SK-N-MC (cell line): ENCODE results near the gene ILKAP.

Experiments used
- DNase-seq: peaks from one replicate; pipeline ENCODE4 v3.0.0-alpha.2; 2011; ENCODE audit warnings: low read depth, low spot score
- H3K27ac ChIP-seq: fragments of 200-600 bp; sonication (generic); 2 replicates; pipeline ENCODE4 v1.5.1; 2016; ENCODE audit warnings: mixed run types
- H3K36me3 ChIP-seq: fragments of 200-600 bp; sonication (generic); 2 replicates; pipeline ENCODE4 v1.6.1; 2017; ENCODE audit warnings: antibody characterized with exemption, low read length, mixed read lengths; ENCODE audit not compliant: insufficient read depth
- H3K4me3 ChIP-seq: fragments of 200-600 bp; sonication (generic); 2 replicates; pipeline ENCODE4 v1.5.1; 2016
- H3K9ac ChIP-seq: fragments of 200-600 bp; sonication (generic); 2 replicates; pipeline ENCODE4 v1.8.0; 2017; ENCODE audit warnings: mixed run types, mixed read lengths; ENCODE audit not compliant: insufficient read length
- H3K9me3 ChIP-seq: fragments of 200-600 bp; sonication (generic); 2 replicates; pipeline ENCODE4 v1.6.1; 2017; ENCODE audit warnings: low read depth, mild to moderate bottlenecking, antibody characterized with exemption, low read length, moderate library complexity, mixed read lengths
- EZH2 ChIP-seq: fragments of 200-600 bp; sonication (generic); IDR thresholded peaks from one replicate; pipeline ENCODE4 v1.6.1; 2017; ENCODE audit warnings: antibody characterized with exemption
- FOXP2 ChIP-seq: optimal IDR thresholded peaks from 2 replicates; pipeline ENCODE3; 2011; ENCODE audit warnings: mild to moderate bottlenecking, moderate library complexity; ENCODE audit not compliant: insufficient read depth; ENCODE audit errors: extremely low read length, control extremely low read depth
- POLR2AphosphoS5 ChIP-seq: IDR thresholded peaks from 2 replicates; pipeline ENCODE4 v1.6.1; 2012; ENCODE audit warnings: mild to moderate bottlenecking, low read depth, low read length, borderline replicate concordance

The ILKAP gene

DNA sequence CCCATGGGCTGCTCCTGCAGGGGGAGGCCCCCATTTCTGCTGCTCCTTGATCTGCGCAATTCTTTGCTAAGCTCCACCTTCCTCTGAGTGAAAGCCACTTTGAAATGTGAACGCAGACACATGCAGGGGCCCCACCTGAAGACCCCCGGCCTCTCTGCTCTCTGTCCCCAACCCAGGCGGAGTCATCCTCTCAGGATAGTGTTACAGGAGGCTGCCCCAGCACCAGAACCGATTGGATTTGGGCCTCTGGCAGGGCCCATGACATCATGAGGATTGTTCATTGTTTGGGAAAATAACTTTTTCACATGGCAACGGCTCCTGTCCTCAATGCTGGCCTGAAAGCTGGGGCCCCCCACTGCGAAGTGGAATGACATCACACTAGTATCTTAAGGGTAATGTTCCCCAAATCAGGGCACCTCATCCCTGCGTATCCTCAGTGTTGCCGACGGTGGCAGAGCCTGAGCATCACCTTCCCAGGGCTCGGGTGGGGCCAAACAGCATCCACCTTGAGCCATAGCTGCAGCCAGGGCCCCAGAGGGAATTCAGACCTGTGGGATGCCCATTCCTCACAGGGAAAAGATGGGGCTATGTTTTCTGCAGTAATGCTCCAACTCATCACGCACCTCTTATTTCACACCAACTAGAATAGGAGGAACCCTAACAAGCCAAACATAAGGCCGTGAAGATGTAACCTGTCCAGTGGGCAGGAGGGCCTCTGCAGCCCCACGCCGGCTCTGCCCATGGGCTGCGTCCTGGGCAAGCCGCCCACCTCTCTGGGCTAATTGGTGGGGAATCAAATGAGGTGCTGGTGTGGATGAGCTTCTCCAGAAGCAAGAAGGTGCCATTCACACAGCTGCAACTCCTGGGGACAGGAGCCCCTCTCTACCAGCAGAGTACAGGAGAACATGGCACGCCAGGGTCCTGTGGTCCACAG lies 47.5 kb downstream of the ILKAP start:
- H3K9me3 ChIP-seq, result no peaks in the 10 kb centered on the region
- no peak for DNase-seq
- no peaks in the 10 kb centered on the region for H3K36me3 ChIP-seq
- no peak overlapping the region for H3K9ac ChIP-seq
- H3K27ac ChIP-seq, result 0 out of 2 replicates have a peak overlapping the region, but pooled peaks have one; percentile 36
- TF ChIP-seq EZH2, result no peak
- no peak for TF ChIP-seq FOXP2
- no peak for TF ChIP-seq POLR2AphosphoS5
- no peak overlapping the region for H3K4me3 ChIP-seq

DNA sequence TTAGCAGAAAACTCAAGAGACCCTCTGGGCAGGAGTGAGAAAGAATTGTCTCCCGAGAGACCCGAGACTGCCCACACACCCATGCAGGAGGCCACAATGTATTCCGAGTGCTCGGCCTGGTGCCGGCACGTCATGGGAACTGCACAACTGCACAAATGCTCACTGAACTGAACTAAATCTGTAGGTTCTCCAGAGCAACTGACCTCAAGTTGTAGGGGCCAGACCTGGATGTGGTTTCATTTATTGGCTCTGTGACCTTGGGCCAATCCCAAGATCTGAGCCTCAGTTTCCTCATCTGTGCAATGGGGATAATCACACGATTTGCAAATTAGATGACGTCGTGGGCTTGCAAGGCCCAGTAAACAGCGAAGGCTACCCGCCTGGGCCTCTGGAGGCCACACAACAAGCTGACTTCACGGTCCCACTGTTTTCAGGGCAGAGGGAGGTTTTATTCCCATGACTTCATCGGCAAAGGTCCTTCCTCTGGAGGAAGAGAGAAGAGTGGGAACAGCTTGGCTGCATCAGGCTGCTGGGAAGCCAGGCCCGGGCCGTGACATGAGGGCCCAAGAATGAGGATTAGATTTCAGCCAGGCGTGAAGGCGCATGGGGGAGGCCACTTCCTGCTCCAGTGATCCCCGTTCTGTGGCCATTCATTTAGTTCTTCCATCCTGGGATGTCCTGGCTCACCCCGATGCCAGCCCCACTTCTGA lies 48.3 kb downstream of the ILKAP start:
- DNase-seq, result no peak
- Histone ChIP-seq H3K9me3 (no peaks in the 10 kb centered on the region), H3K9ac (no peak overlapping the region), H3K4me3 (no peak overlapping the region), H3K27ac (no peak overlapping the region), H3K36me3 (no peaks in the 10 kb centered on the region)
- TF ChIP-seq FOXP2 (no peak), EZH2 (no peak), POLR2AphosphoS5 (no peak)

DNA sequence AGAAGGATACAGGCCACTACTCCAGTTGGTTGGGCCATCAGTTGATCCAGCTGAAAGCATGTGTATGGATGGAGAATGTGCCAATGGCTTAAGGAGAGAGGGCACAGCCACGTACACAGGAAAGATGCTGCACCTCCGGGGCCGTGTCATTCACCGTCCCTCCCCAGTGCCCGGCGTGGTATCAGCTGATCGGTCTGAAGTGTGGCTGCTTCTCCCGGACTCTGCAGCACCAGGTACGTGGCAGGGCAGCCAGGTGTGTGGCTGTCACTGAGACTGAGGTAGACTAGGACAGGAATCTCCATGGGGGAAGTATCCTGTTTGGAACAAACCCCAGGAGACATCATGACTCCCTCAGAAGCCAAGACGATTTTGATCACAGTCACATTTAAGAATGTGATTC lies 48.9 kb downstream of the ILKAP start:
- no peak for DNase-seq

GRCh38 chr2:238152771-238153688 lies 50.5 kb downstream of the ILKAP start:
- TF ChIP-seq FOXP2 (no peak), EZH2 (no peak), POLR2AphosphoS5 (no peak)
- Histone ChIP-seq H3K9ac (no peak overlapping the region), H3K36me3 (no peaks in the 10 kb centered on the region), H3K9me3 (no peaks in the 10 kb centered on the region), H3K4me3 (no peak overlapping the region), H3K27ac (no peak overlapping the region)
- DNase-seq, result no peak

More for the DNA sequence above, 48.9 kb downstream of the ILKAP start:
- Histone ChIP-seq H3K4me3 (no peak overlapping the region), H3K36me3 (no peaks in the 10 kb centered on the region), H3K9ac (no peak overlapping the region), H3K27ac (no peak overlapping the region), H3K9me3 (no peaks in the 10 kb centered on the region)
- TF ChIP-seq EZH2, result no peak
- TF ChIP-seq POLR2AphosphoS5, result no peak
- TF ChIP-seq FOXP2, result no peak

DNA sequence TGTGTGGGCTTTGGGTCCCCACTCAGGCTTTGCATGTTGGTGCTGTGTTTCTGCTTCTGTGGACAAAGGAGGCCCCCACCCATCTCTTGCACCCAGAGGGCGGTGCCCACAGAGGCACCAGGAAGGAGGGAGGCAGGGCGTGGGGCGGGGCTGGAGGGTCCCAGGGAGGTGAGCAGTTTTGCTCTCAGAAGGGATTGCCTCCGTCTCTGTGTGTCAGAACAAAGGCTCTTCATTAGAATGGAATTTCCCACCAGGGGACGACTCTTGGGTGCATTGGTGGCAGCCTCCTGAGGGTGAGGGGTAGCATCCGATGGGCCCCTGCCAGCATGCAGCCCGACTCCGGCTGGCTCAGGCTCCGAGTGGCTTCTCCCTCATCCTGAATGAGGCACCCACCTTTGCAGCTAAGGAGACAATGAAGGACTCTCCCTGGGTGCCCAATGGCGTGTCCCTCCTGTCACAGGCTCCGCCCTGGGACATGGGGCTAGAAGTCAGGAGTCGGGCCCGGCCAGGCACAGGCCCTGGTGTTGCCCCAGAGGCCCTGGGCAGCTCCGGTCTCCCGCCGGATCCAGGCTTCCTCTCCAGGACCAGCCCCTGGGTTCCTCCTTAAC lies 51.8 kb downstream of the ILKAP start:
- Histone ChIP-seq H3K9me3 (no peaks in the 10 kb centered on the region), H3K4me3 (no peak overlapping the region), H3K27ac (no peak overlapping the region), H3K9ac (no peak overlapping the region), H3K36me3 (no peaks in the 10 kb centered on the region)
- no peak for DNase-seq
- TF ChIP-seq FOXP2, result no peak
- TF ChIP-seq EZH2, result no peak
- TF ChIP-seq POLR2AphosphoS5, result no peak

DNA sequence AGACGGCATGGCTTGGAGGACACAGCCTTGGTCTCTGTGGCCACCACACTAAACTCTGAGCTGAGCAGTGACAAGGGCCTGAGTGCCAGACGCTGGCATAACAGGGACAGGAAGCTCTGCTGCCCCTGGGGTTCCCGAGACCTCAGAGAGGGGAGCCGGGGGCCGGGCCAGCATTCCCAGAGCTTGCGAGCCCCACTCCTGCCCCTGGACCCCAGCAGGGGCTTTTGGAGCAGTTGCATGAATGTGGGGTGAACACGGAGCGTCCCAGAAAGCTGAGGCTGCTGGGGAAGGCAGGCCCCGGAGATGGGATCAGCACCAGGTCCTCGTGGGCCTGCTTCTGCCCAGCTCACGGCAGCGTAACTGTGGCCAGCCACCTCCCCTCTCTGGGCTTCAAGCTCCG lies 52.3 kb downstream of the ILKAP start:
- Histone ChIP-seq H3K36me3 (no peaks in the 10 kb centered on the region), H3K4me3 (no peak overlapping the region), H3K9ac (no peak overlapping the region), H3K27ac (0 out of 2 replicates have a peak overlapping the region, but pooled peaks have one; percentile 15), H3K9me3 (no peaks in the 10 kb centered on the region)
- DNase-seq, result no peak
- TF ChIP-seq EZH2, result no peak
- no peak for TF ChIP-seq FOXP2
- no peak for TF ChIP-seq POLR2AphosphoS5

DNA sequence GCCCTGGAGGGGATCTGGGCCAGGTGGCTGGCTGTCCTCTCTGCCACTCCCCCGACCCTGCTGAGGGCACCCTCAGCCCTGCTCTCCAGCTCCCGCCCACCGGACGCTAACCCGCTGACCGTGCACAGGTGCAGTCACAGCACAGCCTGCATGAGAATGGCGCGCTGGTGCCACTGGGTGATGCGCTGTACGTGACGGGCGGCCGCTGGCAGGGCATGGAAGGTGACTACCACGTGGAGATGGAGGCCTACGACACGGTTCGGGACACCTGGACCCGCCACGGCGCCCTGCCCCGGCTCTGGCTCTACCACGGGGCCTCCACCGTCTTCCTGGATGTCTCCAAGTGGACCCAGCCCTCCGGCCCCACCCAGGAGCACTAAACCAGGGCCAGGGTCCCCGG lies 52.8 kb downstream of the ILKAP start:
- no peaks in the 10 kb centered on the region for H3K9me3 ChIP-seq
- no peak for TF ChIP-seq EZH2
- no peak for TF ChIP-seq POLR2AphosphoS5
- no peak for TF ChIP-seq FOXP2
- H3K9ac ChIP-seq, result no peak overlapping the region
- H3K36me3 ChIP-seq, result no peaks in the 10 kb centered on the region
- no peak overlapping the region for H3K27ac ChIP-seq
- no peak for DNase-seq
- no peak overlapping the region for H3K4me3 ChIP-seq
